ENCODE data around the gene TP73.

DNA sequence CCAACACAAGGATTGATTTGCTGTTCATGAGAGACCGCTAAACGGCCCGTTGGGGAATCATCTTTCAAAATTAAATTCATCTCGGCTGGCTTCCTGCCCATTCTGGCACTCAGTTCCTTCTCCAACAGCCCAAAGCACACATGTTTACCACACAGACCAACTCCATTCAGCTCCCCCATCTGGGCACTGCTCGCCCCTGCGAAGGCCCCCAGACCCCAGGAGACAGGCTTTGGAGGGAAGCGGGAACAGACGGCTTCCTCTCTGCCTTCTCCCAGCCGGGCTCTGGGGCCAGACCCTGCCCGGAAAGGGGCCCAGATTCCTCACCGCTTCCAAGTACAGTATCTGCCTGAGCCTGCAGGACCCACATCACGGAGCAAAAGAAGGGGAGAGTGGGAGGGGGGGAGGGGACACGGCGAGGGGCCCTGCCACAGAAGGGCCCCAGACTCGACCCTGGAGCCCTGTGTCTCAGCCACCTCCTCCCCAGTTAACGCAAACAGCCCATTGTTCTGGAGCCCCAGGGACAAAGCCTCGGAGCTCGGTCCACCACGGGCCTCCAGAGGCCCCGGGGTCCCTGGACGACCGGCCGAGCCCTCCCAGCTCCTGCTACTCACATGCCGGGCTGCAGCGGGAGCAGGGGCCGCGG is 41.7 kb upstream of the TP73 start:
- TF ChIP-seq, protein P1, sequence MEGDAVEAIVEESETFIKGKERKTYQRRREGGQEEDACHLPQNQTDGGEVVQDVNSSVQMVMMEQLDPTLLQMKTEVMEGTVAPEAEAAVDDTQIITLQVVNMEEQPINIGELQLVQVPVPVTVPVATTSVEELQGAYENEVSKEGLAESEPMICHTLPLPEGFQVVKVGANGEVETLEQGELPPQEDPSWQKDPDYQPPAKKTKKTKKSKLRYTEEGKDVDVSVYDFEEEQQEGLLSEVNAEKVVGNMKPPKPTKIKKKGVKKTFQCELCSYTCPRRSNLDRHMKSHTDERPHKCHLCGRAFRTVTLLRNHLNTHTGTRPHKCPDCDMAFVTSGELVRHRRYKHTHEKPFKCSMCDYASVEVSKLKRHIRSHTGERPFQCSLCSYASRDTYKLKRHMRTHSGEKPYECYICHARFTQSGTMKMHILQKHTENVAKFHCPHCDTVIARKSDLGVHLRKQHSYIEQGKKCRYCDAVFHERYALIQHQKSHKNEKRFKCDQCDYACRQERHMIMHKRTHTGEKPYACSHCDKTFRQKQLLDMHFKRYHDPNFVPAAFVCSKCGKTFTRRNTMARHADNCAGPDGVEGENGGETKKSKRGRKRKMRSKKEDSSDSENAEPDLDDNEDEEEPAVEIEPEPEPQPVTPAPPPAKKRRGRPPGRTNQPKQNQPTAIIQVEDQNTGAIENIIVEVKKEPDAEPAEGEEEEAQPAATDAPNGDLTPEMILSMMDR (IDR thresholded peaks at IDR 0.05; ENCODE audit: low read depth, low read length, poor library complexity, severe bottlenecking), result no peak
- TF ChIP-seq EZH2phosphoT487 (IDR thresholded peaks at IDR 0.05; ENCODE audit: borderline replicate concordance, low read length), result no peak

All from DOHH2 (cell line).